ENCODE measurements around the gene ADGRG1.

Gene ADGRG1

GRCh38 chr16:57660715-57661463 is 32.5 kb downstream of the ADGRG1 start:
- Histone ChIP-seq H3K9me3 (replicated peaks; ENCODE audit: low read length) (no peaks in the 10 kb centered on the region), H3K4me3 (ENCODE audit: low read length) (no peak overlapping the region), H3K36me3 (ENCODE audit: insufficient read depth, low read length) (no peaks in the 10 kb centered on the region)

DNA sequence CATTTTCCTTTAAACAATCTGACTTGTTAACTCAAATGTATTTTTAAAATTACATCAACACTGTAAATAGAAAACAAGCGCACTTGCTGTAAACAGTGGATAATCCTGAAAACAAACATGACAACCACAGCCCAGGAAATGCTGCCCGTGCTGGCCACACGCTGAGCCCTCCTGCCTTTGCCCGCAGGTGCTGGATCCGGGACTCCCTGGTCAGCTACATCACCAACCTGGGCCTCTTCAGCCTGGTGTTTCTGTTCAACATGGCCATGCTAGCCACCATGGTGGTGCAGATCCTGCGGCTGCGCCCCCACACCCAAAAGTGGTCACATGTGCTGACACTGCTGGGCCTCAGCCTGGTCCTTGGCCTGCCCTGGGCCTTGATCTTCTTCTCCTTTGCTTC is 33.1 kb downstream of the ADGRG1 start:
- H3K4me1 ChIP-seq (ENCODE audit: control insufficient read depth, insufficient read depth, low read length): no peaks in the 10 kb centered on the region
- no peak overlapping the region for H3K9ac ChIP-seq (ENCODE audit: low read depth, low read length)
- H3K4me3 ChIP-seq (ENCODE audit: low read length): no peak overlapping the region
- peaks cover 16% of the 10 kb centered on the region for H3K27me3 ChIP-seq (ENCODE audit: control insufficient read depth, insufficient read depth, low read length)
- H3K36me3 ChIP-seq (ENCODE audit: insufficient read depth, low read length): no peaks in the 10 kb centered on the region
- no peak overlapping the region for H3K4me2 ChIP-seq (ENCODE audit: low read length)
- H3K9me3 ChIP-seq (replicated peaks; ENCODE audit: low read length): no peaks in the 10 kb centered on the region

More at GRCh38 chr16:57660715-57661463, 32.5 kb downstream of the ADGRG1 start:
- Histone ChIP-seq H3K9ac (ENCODE audit: low read depth, low read length) (no peak overlapping the region), H3K27me3 (ENCODE audit: control insufficient read depth, insufficient read depth, low read length) (peaks cover 12% of the 10 kb centered on the region), H3K4me1 (ENCODE audit: control insufficient read depth, insufficient read depth, low read length) (no peaks in the 10 kb centered on the region), H3K4me2 (ENCODE audit: low read length) (no peak overlapping the region)

- no peak overlapping the region for H3K9ac ChIP-seq (ENCODE audit: low read depth, low read length)
- H3K4me1 ChIP-seq (ENCODE audit: control insufficient read depth, insufficient read depth, low read length): no peaks in the 10 kb centered on the region
- no peaks in the 10 kb centered on the region for H3K36me3 ChIP-seq (ENCODE audit: insufficient read depth, low read length)
- no peak overlapping the region for H3K4me3 ChIP-seq (ENCODE audit: low read length)
- no peaks in the 10 kb centered on the region for H3K9me3 ChIP-seq (replicated peaks; ENCODE audit: low read length)
- no peak overlapping the region for H3K4me2 ChIP-seq (ENCODE audit: low read length)
- peaks cover 23% of the 10 kb centered on the region for H3K27me3 ChIP-seq (ENCODE audit: control insufficient read depth, insufficient read depth, low read length)
Measured at GRCh38 chr16:57661936-57662906, 33.8 kb downstream of the ADGRG1 start.

DNA sequence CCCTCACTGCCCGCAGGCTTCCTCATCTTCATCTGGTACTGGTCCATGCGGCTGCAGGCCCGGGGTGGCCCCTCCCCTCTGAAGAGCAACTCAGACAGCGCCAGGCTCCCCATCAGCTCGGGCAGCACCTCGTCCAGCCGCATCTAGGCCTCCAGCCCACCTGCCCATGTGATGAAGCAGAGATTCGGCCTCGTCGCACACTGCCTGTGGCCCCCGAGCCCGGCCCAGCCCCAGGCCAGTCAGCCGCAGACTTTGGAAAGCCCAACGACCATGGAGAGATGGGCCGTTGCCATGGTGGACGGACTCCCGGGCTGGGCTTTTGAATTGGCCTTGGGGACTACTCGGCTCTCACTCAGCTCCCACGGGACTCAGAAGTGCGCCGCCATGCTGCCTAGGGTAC is 35.0 kb downstream of the ADGRG1 start:
- H3K36me3 ChIP-seq (ENCODE audit: insufficient read depth, low read length): no peaks in the 10 kb centered on the region
- H3K9me3 ChIP-seq (replicated peaks; ENCODE audit: low read length): no peaks in the 10 kb centered on the region
- H3K9ac ChIP-seq (ENCODE audit: low read depth, low read length): no peak overlapping the region
- peaks cover 5% of the 10 kb centered on the region for H3K4me1 ChIP-seq (ENCODE audit: control insufficient read depth, insufficient read depth, low read length)
- H3K4me3 ChIP-seq (ENCODE audit: low read length): no peak overlapping the region
- no peak overlapping the region for H3K4me2 ChIP-seq (ENCODE audit: low read length)
- H3K27me3 ChIP-seq (ENCODE audit: control insufficient read depth, insufficient read depth, low read length): peaks cover 27% of the 10 kb centered on the region

DNA sequence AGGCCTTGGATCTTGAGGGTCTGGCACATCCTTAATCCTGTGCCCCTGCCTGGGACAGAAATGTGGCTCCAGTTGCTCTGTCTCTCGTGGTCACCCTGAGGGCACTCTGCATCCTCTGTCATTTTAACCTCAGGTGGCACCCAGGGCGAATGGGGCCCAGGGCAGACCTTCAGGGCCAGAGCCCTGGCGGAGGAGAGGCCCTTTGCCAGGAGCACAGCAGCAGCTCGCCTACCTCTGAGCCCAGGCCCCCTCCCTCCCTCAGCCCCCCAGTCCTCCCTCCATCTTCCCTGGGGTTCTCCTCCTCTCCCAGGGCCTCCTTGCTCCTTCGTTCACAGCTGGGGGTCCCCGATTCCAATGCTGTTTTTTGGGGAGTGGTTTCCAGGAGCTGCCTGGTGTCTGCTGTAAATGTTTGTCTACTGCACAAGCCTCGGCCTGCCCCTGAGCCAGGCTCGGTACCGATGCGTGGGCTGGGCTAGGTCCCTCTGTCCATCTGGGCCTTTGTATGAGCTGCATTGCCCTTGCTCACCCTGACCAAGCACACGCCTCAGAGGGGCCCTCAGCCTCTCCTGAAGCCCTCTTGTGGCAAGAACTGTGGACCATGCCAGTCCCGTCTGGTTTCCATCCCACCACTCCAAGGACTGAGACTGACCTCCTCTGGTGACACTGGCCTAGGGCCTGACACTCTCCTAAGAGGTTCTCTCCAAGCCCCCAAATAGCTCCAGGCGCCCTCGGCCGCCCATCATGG is 35.7 kb downstream of the ADGRG1 start:
- peaks cover 28% of the 10 kb centered on the region for H3K27me3 ChIP-seq (ENCODE audit: control insufficient read depth, insufficient read depth, low read length)
- no peak overlapping the region for H3K4me3 ChIP-seq (ENCODE audit: low read length)
- peaks cover 5% of the 10 kb centered on the region for H3K4me1 ChIP-seq (ENCODE audit: control insufficient read depth, insufficient read depth, low read length)
- no peak overlapping the region for H3K4me2 ChIP-seq (ENCODE audit: low read length)
- no peaks in the 10 kb centered on the region for H3K9me3 ChIP-seq (replicated peaks; ENCODE audit: low read length)
- no peaks in the 10 kb centered on the region for H3K36me3 ChIP-seq (ENCODE audit: insufficient read depth, low read length)
- H3K9ac ChIP-seq (ENCODE audit: low read depth, low read length): no peak overlapping the region

DNA sequence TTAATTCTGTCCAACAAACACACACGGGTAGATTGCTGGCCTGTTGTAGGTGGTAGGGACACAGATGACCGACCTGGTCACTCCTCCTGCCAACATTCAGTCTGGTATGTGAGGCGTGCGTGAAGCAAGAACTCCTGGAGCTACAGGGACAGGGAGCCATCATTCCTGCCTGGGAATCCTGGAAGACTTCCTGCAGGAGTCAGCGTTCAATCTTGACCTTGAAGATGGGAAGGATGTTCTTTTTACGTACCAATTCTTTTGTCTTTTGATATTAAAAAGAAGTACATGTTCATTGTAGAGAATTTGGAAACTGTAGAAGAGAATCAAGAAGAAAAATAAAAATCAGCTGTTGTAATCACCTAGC is 36.2 kb downstream of the ADGRG1 start:
- no peaks in the 10 kb centered on the region for H3K9me3 ChIP-seq (replicated peaks; ENCODE audit: low read length)
- H3K27me3 ChIP-seq (ENCODE audit: control insufficient read depth, insufficient read depth, low read length): peaks cover 33% of the 10 kb centered on the region
- H3K36me3 ChIP-seq (ENCODE audit: insufficient read depth, low read length): no peaks in the 10 kb centered on the region
- H3K4me3 ChIP-seq (ENCODE audit: low read length): no peak overlapping the region
- peaks cover 5% of the 10 kb centered on the region for H3K4me1 ChIP-seq (ENCODE audit: control insufficient read depth, insufficient read depth, low read length)
- no peak overlapping the region for H3K4me2 ChIP-seq (ENCODE audit: low read length)
- no peak overlapping the region for H3K9ac ChIP-seq (ENCODE audit: low read depth, low read length)

DNA sequence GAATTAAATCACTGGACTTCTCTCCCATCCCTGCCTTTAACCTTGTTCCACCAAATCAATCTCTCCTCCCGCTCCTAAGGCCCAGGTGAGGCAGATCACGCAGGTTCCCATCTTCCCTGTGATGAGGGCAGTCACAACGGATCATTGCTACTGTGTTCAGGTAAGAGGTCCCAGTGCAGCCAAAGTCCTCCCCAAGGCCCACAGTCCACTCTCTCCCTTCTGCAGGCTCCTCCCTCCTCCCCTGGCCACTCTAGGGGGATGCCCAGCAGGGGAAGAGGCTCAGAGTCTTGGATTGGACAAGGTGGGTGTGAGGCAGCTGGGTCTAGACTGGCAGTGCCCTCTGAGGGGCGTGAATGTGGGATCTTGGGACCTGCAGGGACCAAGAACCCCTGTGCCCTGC is 37.1 kb downstream of the ADGRG1 start:
- no peak overlapping the region for H3K4me3 ChIP-seq (ENCODE audit: low read length)
- H3K4me2 ChIP-seq (ENCODE audit: low read length): no peak overlapping the region
- no peaks in the 10 kb centered on the region for H3K36me3 ChIP-seq (ENCODE audit: insufficient read depth, low read length)
- H3K27me3 ChIP-seq (ENCODE audit: control insufficient read depth, insufficient read depth, low read length): peaks cover 35% of the 10 kb centered on the region
- peaks cover 5% of the 10 kb centered on the region for H3K4me1 ChIP-seq (ENCODE audit: control insufficient read depth, insufficient read depth, low read length)
- H3K9me3 ChIP-seq (replicated peaks; ENCODE audit: low read length): no peaks in the 10 kb centered on the region
- no peak overlapping the region for H3K9ac ChIP-seq (ENCODE audit: low read depth, low read length)

- H3K36me3 ChIP-seq (ENCODE audit: insufficient read depth, low read length): no peaks in the 10 kb centered on the region
- no peak overlapping the region for H3K4me3 ChIP-seq (ENCODE audit: low read length)
Measured at GRCh38 chr16:57666353-57667047, 38.1 kb downstream of the ADGRG1 start.

GRCh38 chr16:57667048-57667525 is 38.7 kb downstream of the ADGRG1 start:
- no peak overlapping the region for H3K9ac ChIP-seq (ENCODE audit: low read depth, low read length)

More at GRCh38 chr16:57666353-57667047, 38.1 kb downstream of the ADGRG1 start:
- H3K9me3 ChIP-seq (replicated peaks; ENCODE audit: low read length): no peaks in the 10 kb centered on the region
- peaks cover 5% of the 10 kb centered on the region for H3K4me1 ChIP-seq (ENCODE audit: control insufficient read depth, insufficient read depth, low read length)
- H3K27me3 ChIP-seq (ENCODE audit: control insufficient read depth, insufficient read depth, low read length): peaks cover 35% of the 10 kb centered on the region
- no peak overlapping the region for H3K9ac ChIP-seq (ENCODE audit: low read depth, low read length)
- H3K4me2 ChIP-seq (ENCODE audit: low read length): no peak overlapping the region

DNA sequence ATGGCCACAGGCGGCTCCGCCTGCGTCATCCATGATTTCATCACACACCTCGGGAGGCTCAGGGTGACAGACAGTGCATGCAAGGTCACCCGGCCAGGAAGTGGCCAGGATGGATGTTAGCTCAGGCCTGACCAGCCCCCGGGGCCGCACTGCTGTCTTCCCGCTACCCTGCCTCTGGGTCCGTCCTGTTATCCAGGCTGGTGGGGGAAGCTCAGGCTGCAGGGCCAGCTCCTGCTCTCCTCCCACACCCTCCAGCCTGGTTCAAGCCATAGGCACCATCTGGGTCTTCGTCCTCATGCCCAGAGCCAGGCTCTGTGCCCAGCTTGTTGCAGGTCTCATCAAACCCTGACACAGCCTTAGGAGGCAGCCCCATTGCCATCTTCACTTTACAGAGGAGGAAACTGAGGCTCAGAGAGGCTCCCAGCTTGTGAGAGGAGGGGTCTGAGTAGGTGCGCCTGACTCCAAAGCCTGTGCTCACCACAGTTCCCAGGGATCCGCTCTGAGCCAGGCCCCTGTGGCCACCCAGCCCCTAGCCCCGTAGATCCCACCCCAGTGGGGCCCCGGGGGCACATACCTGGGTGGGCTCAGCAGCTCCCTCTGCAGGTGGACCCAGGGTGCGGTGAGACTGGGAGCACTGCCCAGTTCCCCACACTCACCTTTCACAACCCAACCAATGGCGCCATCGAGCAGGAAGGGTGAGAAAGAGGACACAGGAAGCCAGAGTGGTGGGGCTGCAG is 39.3 kb downstream of the ADGRG1 start:
- Histone ChIP-seq H3K4me2 (ENCODE audit: low read length) (no peak overlapping the region), H3K36me3 (ENCODE audit: insufficient read depth, low read length) (no peaks in the 10 kb centered on the region), H3K9ac (ENCODE audit: low read depth, low read length) (no peak overlapping the region), H3K9me3 (replicated peaks; ENCODE audit: low read length) (no peaks in the 10 kb centered on the region), H3K27me3 (ENCODE audit: control insufficient read depth, insufficient read depth, low read length) (peaks cover 39% of the 10 kb centered on the region), H3K4me3 (ENCODE audit: low read length) (no peak overlapping the region), H3K4me1 (ENCODE audit: control insufficient read depth, insufficient read depth, low read length) (peaks cover 5% of the 10 kb centered on the region)

More at GRCh38 chr16:57667048-57667525, 38.7 kb downstream of the ADGRG1 start:
- H3K36me3 ChIP-seq (ENCODE audit: insufficient read depth, low read length): no peaks in the 10 kb centered on the region
- no peak overlapping the region for H3K4me3 ChIP-seq (ENCODE audit: low read length)
- H3K4me2 ChIP-seq (ENCODE audit: low read length): no peak overlapping the region
- peaks cover 35% of the 10 kb centered on the region for H3K27me3 ChIP-seq (ENCODE audit: control insufficient read depth, insufficient read depth, low read length)
- H3K9me3 ChIP-seq (replicated peaks; ENCODE audit: low read length): no peaks in the 10 kb centered on the region
- peaks cover 5% of the 10 kb centered on the region for H3K4me1 ChIP-seq (ENCODE audit: control insufficient read depth, insufficient read depth, low read length)
